Mesothelial cell of epicardium (in vitro differentiated cells): ENCODE data around the gene PYGM. TPM values are rescaled to one million over a fixed set of nuclear protein-coding genes. Genes with fewer than 3 reads are reported as not detected.

Source experiments
- DNase-seq, 2 experiments: peaks; one replicate each; pipeline ENCODE4 v3.0.0; 2021; ENCODE audit warnings: low spot score in 2 of 2; ENCODE audit not compliant: unreplicated experiment in 2 of 2
- H3K27ac Mint-ChIP-seq: 2 replicates; pipeline ENCODE4 v1.8.0; 2021; ENCODE audit warnings: mixed read lengths
- H3K27me3 Mint-ChIP-seq: 2 replicates; pipeline ENCODE4 v1.8.0; 2021; ENCODE audit warnings: low read depth, mixed read lengths
- H3K36me3 Mint-ChIP-seq: 2 replicates; pipeline ENCODE4 v1.8.0; 2021; ENCODE audit warnings: mixed read lengths
- H3K4me1 Mint-ChIP-seq: 2 replicates; pipeline ENCODE4 v1.8.0; 2021; ENCODE audit warnings: mixed read lengths
- H3K4me3 Mint-ChIP-seq: 2 replicates; pipeline ENCODE4 v1.8.0; 2021; ENCODE audit warnings: mild to moderate bottlenecking, moderate library complexity, mixed read lengths
- H3K9me3 Mint-ChIP-seq: 2 replicates; pipeline ENCODE4 v1.8.0; 2021; ENCODE audit warnings: mixed read lengths
- CTCF ChIP-seq: fragments of 200-600 bp; sonication (generic); IDR thresholded peaks from one replicate; pipeline ENCODE4 v1.5.0; 2021; ENCODE audit warnings: antibody characterized with exemption; ENCODE audit not compliant: unreplicated experiment
- total RNA-seq: library from RNA; stranded (reverse); gene quantifications from 3 replicates; pipeline ENCODE4 v1.2.1, GENCODE V29; 2021

The PYGM gene
- total RNA-seq, 1 donor from 2014 or later = 7.6 TPM

GRCh38 chr11:64718084-64718779 is 41.5 kb downstream of the PYGM start:
- Mint-ChIP-seq H3K4me1 (no peaks in the 10 kb centered on the region), H3K27ac (no peak overlapping the region), H3K27me3 (peaks cover 92% of the 10 kb centered on the region), H3K9me3 (no peaks in the 10 kb centered on the region), H3K4me3 (no peak overlapping the region), H3K36me3 (no peaks in the 10 kb centered on the region)
- no peak for TF ChIP-seq CTCF
- no peak for DNase-seq

- DNase-seq = no peak
- Mint-ChIP-seq H3K36me3 (no peaks in the 10 kb centered on the region), H3K4me3 (no peak overlapping the region), H3K4me1 (no peaks in the 10 kb centered on the region), H3K27me3 (peaks cover 89% of the 10 kb centered on the region), H3K9me3 (no peaks in the 10 kb centered on the region), H3K27ac (no peak overlapping the region)
- TF ChIP-seq CTCF = no peak
Observed at GRCh38 chr11:64717268-64717578, 42.6 kb downstream of the PYGM start.

- Mint-ChIP-seq H3K27me3 (peaks cover 89% of the 10 kb centered on the region), H3K4me1 (peaks cover under 1% of the 10 kb centered on the region), H3K9me3 (no peaks in the 10 kb centered on the region), H3K36me3 (no peaks in the 10 kb centered on the region), H3K27ac (no peak overlapping the region), H3K4me3 (no peak overlapping the region)
- TF ChIP-seq CTCF = no peak
- no peak for DNase-seq
Observed at GRCh38 chr11:64716473-64717267, 43.1 kb downstream of the PYGM start.

GRCh38 chr11:64715756-64716472 is 43.9 kb downstream of the PYGM start:
- Mint-ChIP-seq H3K4me3 (no peak overlapping the region), H3K36me3 (no peaks in the 10 kb centered on the region), H3K9me3 (no peaks in the 10 kb centered on the region), H3K4me1 (peaks cover 5% of the 10 kb centered on the region), H3K27ac (no peak overlapping the region), H3K27me3 (peaks cover 89% of the 10 kb centered on the region)
- no peak for TF ChIP-seq CTCF
- DNase-seq = no peak

GRCh38 chr11:64715110-64715509 is 44.7 kb downstream of the PYGM start:
- H3K27ac Mint-ChIP-seq = no peak overlapping the region
- DNase-seq = no peak
- H3K36me3 Mint-ChIP-seq = no peaks in the 10 kb centered on the region
- H3K9me3 Mint-ChIP-seq = no peaks in the 10 kb centered on the region
- peaks cover 7% of the 10 kb centered on the region for H3K4me1 Mint-ChIP-seq
- H3K27me3 Mint-ChIP-seq = peaks cover 89% of the 10 kb centered on the region
- no peak for TF ChIP-seq CTCF
- no peak overlapping the region for H3K4me3 Mint-ChIP-seq
